HG03135 (cell line): Measurements from ENCODE around the gene ZNF619.

Experiments used
- ATAC-seq: cut with Tn5 transposase; IDR thresholded peaks from one replicate; pipeline ENCODE4 v1.9.1; 2021; ENCODE audit warnings: mild to moderate bottlenecking, moderate library complexity; ENCODE audit not compliant: unreplicated experiment

The ZNF619 gene

DNA sequence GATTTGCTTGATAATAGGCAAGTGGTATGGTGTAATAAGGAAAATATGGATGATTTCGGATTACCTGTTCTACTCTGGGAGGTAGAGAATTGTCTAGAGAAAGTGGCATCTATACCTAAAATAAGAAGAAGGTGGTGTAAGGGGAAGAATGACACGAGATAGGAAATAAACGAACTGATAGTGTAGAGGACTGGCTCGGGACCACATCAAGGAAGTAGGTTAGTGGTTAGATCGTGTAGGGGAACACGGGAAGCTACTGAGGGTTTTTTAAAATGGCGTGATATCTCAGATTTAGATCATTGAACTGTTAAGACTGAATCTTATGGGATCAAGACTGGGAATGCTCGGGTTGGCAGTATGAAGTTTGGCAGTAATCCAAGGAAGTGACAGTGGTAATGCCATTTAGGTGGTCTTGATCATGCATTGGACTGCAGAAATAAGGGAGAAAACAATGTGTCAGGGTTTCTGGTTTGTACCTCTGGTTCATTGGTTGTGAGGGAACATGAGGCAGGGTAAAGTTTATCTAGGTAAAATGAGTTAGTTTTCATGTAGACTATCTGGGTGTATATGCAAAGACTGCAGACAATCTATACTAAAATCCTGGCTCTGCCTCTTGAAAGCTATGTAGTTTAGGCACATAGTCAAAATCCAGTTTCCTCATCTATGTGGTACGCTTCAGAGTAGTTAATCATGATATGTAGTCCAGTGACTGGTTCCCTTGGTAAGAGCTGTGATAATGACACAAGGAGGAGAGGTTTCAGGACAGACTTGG, 12.4 kb upstream of the ZNF619 start:
- no peak for ATAC-seq

DNA sequence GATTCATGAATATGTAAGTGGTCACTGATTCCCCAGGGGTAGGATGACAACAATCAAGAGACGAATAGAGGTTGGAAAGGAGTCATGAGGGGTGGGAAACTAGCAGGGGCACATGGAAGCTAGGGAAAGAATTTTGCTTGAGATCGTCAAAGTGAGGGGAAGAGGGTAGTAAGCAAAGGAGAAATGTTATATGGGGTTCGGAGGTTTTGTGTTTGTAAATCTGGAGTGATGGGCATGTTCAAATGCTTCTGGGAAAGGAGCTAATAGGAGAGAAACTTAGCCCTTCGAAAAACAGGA, 11.9 kb upstream of the ZNF619 start:
- no peak for ATAC-seq

DNA sequence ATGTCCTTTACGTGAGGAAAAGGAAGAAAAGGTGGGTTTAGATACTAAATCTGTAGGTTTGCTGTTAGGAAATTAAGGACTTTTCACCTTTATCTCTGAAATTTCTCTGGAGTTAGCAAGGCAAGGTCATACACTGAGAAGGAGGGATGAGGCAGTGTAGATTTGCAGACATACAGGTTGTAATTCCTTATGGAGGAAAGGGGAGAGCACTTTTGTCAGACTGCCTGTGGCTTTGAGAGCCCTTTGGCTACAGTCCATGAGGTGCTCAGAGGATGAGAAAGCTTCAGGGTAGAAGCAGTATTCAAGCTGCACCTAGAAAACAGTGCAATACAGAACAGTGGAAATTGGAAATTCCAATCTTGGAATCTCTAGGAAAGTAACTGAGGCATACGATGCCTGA, 11.5 kb upstream of the ZNF619 start:
- no peak for ATAC-seq

DNA sequence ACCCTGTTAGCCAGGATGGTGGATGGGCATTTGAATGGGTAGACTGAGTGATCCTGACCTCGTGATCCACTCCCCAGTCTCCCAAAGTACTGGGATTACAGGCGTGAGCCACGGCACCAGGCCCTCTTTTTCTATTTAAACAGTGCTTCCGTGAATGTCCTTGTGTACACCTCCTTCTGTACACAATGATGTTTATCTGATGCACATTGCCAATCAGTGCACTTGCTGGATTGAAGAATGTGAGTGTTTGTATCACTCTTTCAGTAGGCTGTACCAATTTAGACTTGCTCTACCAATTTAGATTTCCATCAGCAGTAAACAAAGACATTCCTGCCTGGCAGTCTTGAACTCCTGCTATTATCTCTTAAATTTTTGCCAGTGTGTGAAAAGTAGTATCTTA, 8.9 kb upstream of the ZNF619 start:
- no peak for ATAC-seq

DNA sequence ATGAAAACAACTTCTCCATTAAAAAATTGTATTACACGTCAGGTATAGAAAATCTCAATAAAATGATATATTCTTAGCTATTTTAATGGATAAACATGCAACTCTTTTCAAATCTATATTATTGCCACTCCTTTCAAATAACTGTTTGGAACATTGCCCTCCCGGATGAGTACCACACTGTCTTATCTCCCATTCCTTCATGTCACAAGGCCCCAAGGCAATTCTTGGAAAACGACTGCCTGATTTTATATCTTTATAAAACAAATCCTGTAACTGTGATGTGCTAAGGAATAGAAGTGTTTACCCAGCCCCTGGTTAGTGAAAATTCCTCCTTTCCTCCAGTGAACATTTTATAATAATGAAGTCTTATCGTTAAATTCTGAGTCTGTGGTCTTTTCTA, 6.2 kb upstream of the ZNF619 start:
- ATAC-seq = no peak

DNA sequence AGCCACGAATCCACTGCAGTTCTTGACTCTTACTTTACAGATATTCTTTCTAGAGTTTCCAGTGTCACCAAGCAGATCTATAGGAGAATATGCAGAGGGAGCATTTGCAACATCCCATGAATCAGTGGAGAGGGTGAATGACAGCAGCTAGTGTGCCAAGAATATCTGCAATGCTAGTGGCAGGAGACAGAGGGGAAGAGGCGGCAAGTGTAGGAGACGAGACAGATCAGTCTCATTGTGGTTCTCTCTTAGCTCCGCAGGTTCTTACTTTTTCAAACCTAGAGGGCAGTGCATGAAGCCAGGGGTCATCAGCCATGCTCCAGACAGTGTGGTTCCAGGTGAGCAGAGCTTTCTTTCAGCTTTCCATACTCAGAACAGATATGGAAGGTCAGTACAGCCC, 744 bp downstream of the ZNF619 start:
- ATAC-seq = no peak

DNA sequence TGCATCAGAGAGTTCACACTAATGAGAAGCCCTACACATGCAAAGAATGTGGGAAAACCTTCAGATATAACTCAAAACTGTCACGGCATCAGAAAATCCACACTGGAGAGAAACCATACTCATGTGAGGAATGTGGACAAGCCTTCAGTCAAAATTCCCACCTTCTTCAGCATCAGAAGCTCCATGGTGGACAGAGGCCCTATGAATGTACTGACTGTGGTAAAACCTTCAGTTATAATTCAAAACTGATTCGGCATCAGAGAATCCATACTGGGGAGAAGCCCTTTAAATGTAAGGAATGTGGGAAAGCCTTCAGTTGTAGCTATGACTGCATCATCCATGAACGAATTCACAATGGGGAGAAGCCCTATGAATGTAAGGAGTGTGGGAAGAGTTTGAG, 10.2 kb downstream of the ZNF619 start:
- ATAC-seq = no peak

DNA sequence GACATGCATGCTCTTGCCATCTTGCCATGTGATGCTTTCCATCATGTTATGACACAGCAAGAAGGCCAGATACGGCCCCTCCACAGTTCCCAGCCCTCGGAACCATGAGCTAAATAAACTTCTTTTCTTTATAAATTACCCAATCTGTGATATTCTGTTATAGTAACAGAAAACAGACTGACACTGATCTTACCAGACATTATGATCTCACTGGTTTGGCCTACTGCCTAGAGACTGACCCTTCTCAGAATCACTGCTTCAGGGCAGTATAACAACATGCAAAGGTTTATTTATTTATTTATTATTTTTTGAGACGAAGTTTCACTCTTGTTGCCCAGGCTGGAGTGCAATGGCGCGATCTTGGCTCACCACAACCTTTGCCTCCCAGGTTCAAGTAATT, 14.0 kb downstream of the ZNF619 start:
- no peak for ATAC-seq

DNA sequence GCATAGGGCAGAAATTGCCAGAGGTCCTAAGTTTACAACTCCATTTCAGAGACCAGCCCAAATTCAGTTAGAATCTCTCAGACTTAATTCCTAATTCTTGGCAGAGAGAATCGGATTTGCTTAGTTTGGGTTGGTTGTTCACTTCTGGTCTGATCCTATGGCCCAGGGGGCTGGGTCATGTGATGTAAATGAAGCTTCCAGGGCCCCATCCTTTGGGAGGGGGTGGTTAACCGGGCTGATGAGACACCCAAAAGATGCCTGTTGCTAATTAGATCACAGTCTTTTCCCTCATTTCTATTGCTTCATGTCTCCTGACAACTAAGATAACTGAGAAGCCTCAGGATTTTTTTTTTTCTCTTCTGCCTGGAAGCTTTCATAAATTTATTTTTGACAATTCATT, 17.8 kb downstream of the ZNF619 start:
- ATAC-seq = no peak

DNA sequence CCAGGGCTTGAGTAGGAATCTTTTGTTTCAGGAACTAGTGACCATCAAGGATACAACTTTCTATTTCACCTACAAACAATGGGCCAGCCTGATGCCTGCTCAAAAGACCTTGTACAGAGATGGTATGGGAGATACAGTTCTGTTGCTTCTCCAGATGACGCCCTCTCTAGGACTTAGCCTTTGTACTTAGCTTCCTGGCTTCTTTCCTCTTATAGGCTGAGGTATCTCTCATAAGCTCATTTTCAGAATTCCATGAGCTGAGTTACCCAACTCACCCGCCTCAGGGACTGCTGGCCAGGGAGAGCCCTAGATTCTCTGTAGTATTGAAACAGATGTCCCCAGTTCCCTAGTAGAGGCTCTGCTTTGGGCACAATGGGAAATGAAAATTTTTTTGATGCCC, 20.4 kb downstream of the ZNF619 start:
- no peak for ATAC-seq

DNA sequence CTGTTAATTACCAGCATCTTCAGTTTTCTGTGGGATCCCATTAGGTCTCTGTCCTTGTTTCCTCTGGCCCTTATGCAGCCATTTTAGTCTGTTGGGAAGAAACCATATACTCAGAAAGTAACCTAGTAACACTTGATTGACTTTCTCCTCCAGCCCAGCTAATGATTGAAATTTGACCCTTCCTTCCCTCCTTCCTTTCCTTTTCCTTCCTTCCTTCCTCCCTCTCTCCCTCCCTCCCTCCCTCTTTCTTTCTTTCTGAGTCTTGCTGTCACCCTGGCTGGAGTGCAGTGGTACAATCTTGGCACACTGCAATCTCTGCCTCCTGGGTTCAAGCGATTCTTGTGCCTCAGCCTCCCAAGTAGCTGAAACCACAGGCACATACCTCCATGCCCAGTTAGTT, 23.0 kb downstream of the ZNF619 start:
- ATAC-seq = no peak

DNA sequence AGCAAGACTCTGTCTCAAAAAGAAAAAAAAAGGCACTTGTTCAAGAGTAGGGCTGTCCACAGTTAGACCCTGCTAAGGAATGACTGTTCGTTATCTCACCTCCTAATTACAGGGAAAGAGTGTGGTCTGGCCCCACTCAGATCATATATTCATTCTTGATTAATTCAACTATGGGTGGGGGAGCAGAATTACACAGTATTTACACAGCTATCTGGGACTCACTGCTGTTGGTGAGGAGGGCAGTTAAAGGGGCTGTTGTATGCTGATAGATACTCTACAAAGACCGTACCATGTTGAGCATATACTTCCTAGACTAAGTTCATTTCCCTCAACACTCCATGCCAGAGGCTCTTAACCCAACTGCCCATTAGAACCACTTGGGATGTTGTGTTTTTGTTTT, 25.1 kb downstream of the ZNF619 start:
- ATAC-seq = no peak

DNA sequence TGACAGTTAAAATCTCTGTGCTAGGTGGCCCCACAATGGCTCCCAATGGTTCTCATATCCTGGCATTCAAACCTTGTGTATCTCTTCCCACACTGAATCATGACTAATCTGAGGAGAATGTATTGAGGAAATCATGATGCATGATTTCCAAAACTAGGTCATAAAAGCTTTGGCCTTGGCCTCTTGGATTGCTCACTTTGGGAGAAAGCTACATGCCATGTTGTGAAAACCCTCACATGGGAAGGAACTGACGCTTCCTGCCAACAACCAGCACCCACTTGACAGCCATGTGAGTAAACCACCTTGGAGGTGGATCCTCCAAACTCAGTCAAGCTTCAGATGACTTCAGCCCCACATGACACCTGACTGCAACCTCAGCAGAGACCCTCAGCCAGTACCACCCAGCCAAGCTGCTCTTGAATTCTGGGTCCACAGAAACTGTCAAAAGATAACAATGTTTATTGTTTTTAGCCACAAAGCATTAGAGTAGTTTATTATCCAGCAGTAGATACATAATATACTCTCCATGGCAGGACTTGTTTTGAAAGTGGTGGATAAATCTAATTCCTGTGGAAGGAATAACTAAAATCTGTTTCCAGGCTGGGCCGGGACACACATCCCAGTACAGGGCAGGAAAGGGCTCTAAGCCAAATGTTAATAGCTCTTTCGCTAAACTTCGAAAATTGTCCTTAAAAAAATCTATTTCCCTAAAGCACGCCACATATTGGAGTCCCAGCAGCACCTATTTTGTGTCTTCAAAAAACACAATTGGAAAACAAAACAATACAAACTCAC, 27.9 kb downstream of the ZNF619 start:
- no peak for ATAC-seq

DNA sequence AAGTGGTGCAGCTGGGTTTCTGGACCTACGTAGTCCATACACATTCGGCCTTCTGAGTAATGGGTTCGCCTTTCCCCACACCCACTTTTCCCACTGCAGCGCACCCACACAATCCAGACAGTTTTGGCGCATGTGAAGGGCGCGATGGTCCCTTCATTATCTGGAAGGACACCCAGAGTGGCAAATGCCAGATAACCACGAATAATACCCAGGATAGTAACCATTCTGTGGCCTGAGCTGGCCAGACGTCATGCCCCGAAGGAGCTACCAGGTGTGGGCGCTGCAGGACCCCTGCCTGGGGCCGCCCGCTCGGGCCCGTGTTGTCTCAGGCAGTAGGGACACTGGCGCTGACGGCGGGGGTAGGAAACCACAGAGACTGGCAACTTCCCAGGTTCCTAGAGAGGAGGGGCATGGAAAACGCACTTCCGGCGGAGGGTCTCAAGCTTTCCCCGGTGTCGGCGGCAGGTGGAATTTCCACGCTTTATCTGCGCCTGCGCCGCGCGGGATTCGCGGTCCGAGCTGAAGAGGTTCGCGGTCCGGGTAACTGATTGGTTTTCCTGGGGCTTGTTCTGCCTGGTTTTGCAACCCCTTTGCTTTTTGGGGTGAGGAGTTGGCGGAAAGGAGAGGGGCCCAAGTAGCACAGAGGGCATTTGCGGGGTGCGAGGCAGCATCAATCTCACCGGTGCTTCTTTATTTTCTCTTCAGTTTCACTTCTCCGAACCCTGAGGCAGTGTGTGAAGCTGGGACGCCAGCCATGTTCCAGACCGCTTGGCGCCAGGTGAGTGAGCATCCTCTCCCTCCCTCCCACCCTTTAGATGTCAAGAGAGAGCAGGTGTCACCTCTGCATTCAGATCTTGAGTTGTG, 28.9 kb downstream of the ZNF619 start, which contains the start of gene ZNF620:
ZNF620 (plus strand) TSS at position 441 of the 864 bp plus-strand sequence; CDS start at position 755, 314 bp downstream.
- ATAC-seq = peak; percentile 76

DNA sequence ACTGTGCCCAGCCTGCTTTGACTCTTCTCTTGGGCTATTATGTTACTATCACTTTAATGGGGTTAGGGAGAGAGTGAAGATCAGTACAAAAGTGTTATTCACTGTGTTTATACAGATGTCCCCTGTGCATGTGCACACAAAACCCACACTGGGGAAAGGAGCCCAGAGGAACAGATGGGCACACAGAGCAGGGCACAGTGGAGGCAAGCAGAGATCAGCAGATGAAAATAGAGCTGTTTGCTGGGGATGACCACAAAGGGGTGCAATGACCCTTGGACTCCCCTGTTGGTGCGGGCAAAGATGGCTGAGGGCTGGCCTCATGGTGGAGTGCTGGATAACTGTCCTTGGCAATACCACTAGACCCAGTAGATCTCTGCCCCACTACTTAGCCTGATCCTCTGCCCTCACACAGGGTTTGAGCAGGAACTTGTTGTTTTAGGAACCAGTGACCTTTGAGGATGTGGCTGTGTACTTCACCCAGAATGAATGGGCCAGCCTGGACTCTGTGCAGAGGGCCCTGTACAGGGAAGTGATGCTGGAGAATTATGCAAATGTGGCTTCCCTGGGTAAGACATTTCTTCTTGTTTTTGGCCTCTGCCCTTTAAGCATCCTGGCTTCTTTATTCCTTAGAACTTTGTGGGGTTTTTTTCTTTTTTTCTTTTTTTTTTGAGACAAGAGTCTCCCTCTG, 34.3 kb downstream of the ZNF619 start:
- no peak for ATAC-seq

DNA sequence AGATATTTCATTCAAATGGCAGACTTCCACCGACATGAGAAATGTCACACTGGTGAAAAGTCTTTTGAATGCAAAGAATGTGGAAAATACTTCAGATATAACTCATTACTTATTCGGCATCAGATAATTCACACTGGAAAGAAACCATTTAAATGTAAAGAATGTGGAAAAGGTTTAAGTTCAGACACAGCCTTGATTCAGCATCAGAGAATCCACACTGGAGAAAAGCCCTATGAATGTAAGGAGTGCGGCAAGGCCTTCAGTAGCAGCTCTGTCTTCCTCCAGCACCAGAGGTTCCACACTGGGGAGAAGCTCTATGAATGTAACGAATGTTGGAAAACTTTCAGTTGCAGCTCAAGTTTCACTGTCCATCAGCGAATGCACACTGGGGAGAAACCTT, 39.3 kb downstream of the ZNF619 start:
- ATAC-seq = no peak

DNA sequence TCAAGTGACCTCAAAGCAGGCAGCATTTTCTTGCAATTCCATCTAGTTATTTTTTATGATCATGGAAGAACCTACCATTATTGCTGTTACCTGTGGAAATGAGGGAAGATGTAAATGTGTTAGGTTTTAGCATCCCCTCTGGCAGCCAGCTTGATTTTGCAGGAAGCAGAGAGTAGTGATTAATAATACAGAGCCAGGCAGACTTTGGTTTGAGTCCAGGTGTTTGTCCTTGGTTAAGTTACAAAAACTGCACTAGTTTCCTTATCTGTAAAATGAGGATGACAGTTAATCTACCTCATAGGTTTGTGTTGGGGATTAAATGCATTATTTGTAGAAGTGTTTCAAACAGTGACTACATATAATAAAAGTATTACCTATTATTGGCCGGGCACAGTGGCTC, 41.1 kb downstream of the ZNF619 start:
- ATAC-seq = no peak

DNA sequence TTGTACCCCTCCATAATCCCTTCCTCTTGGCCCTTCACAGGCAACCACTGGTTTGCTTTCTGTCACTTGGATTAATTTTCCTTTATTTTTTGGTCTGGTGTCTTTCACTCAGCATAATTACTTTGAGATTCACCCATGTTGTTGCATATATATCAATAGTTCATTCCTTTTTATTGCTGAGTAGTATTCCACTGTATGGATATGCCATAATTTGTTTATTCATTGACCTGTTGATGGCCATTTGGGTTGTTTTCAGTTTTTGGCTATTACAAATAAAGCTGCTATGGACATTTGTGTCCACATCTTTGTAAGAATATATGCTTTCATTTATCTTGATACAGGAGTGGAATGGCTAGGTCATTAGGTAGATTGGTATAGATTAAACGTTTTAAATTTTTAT, 41.9 kb downstream of the ZNF619 start:
- ATAC-seq = no peak

DNA sequence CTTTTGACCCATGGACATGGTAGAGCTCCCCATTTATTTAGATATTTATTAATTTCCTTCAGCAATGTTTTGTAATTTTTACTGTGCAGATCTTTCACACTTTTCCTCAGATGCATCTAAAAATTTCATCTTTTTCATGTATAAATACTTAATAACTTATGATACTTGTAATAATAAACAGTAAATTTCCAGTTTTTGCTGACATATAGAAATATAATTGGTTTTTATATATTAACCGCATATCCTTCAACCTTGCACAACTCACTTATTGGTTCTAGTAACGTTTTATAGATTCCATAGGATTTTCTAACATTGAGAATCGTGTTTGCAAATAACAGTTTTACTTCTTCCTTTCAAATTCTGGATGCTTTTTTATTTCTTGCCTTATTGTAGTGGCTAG, 44.3 kb downstream of the ZNF619 start:
- no peak for ATAC-seq

DNA sequence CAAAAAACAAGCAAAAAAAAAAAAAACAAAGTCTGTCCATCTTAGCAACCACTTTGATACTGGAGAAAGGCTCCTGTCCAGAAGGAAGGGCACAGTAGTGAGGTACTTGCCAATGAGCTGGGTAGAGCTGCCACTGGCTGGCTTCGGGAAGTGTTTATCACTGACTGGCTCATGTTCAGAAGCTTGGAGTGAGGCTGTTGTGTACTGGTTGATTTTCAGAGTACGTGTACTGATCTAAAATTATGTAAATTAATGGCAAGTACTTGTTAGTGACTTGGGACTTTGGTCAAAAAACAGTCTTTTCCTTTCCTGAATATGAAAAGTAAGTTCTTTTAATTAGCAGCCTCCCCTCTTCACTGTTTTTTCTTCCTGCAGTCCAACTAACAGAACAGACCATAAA, 46.9 kb downstream of the ZNF619 start:
- no peak for ATAC-seq

DNA sequence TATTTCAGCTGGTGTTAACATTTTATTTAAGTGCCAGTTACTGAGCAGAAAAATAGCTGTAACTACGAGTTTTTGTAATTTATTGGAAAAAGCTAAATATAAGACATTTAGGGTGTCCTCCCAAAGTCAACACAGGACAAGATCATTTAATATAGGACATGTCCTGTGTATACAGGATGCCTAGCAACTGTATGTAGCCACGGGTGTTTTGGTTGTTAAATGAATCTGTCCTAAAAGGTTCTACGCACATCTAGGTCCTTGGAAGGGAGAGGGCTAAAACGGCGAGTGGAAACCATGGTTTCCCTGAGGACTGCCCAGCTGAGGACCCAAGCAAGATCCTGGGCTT, 47.3 kb downstream of the ZNF619 start:
- ATAC-seq = peak; percentile 33
